Mononuclear cell (primary cell): ENCODE measurements around the gene LRRC3C. TPM values are rescaled to one million over a fixed set of nuclear protein-coding genes. Genes with fewer than 3 reads are reported as not detected.

Experiments
- H3K27me3 ChIP-seq: 2 replicates; pipeline ENCODE4 v1.6.0; 2011; ENCODE audit warnings: low read length, control low read depth; ENCODE audit not compliant: insufficient read depth
- H3K4me1 ChIP-seq: 2 replicates; pipeline ENCODE4 v1.5.1; 2011; ENCODE audit warnings: mild to moderate bottlenecking, low read length, control low read depth; ENCODE audit not compliant: insufficient read depth
- H3K4me3 ChIP-seq: 2 replicates; pipeline ENCODE4 v1.5.1; 2011; ENCODE audit warnings: mild to moderate bottlenecking, low read length, moderate library complexity
- H3K9me3 ChIP-seq: 2 replicates; pipeline ENCODE4 v1.5.1; 2011; ENCODE audit warnings: low read depth, mild to moderate bottlenecking, control low read depth, low read length
- total RNA-seq: library from RNA; depleted of rRNA; stranded (reverse); fragments of >200 nt; gene quantifications from one replicate; pipeline ENCODE4 v1.2.3, GENCODE V29; 2012

Gene LRRC3C
- total RNA-seq, 1 donor: not detected

- no peaks in the 10 kb centered on the region for H3K27me3 ChIP-seq
- peak overlapping the region; percentile 32 for H3K4me3 ChIP-seq
- H3K4me1 ChIP-seq: peaks cover 15% of the 10 kb centered on the region
- no peaks in the 10 kb centered on the region for H3K9me3 ChIP-seq
These were observed 24.6 kb downstream of the LRRC3C start for GRCh38 chr17:39951924-39952679.

- Histone ChIP-seq H3K27me3 (no peaks in the 10 kb centered on the region), H3K4me3 (peak overlapping the region; percentile 32), H3K4me1 (peaks cover 15% of the 10 kb centered on the region), H3K9me3 (no peaks in the 10 kb centered on the region)
These were observed 25.3 kb downstream of the LRRC3C start for GRCh38 chr17:39952680-39953470.

GRCh38 chr17:39953471-39953888 is 25.9 kb downstream of the LRRC3C start:
- peaks cover 15% of the 10 kb centered on the region for H3K4me1 ChIP-seq
- H3K27me3 ChIP-seq: no peaks in the 10 kb centered on the region
- peak overlapping the region; percentile 31 for H3K4me3 ChIP-seq
- no peaks in the 10 kb centered on the region for H3K9me3 ChIP-seq

GRCh38 chr17:39954876-39955275 is 27.3 kb downstream of the LRRC3C start:
- Histone ChIP-seq H3K9me3 (no peaks in the 10 kb centered on the region), H3K4me3 (no peak overlapping the region), H3K4me1 (peaks cover 20% of the 10 kb centered on the region), H3K27me3 (no peaks in the 10 kb centered on the region)

- Histone ChIP-seq H3K4me3 (no peak overlapping the region), H3K4me1 (peaks cover 20% of the 10 kb centered on the region), H3K9me3 (no peaks in the 10 kb centered on the region), H3K27me3 (no peaks in the 10 kb centered on the region)
These were observed 28.2 kb downstream of the LRRC3C start for GRCh38 chr17:39955726-39956225.

GRCh38 chr17:39960524-39961041 is 33.1 kb downstream of the LRRC3C start:
- H3K4me3 ChIP-seq: no peak overlapping the region
- no peaks in the 10 kb centered on the region for H3K27me3 ChIP-seq
- H3K9me3 ChIP-seq: no peaks in the 10 kb centered on the region
- H3K4me1 ChIP-seq: peaks cover 18% of the 10 kb centered on the region

GRCh38 chr17:39962642-39963220 is 35.2 kb downstream of the LRRC3C start, which contains the start of gene GSDMA:
GSDMA (plus strand) TSS chr17:39963004; CDS start chr17:39965688, 2,684 bp downstream.
- Histone ChIP-seq H3K4me3 (no peak within 1 kb of the TSS), H3K4me1 (peaks cover 28% of the 10 kb centered on the region)

GRCh38 chr17:39963829-39964228 is 36.3 kb downstream of the LRRC3C start:
- Histone ChIP-seq H3K4me1 (peaks cover 37% of the 10 kb centered on the region), H3K27me3 (no peaks in the 10 kb centered on the region), H3K4me3 (no peak overlapping the region), H3K9me3 (no peaks in the 10 kb centered on the region)

More at GRCh38 chr17:39962642-39963220, 35.2 kb downstream of the LRRC3C start, which contains the start of gene GSDMA:
- Histone ChIP-seq H3K9me3 (no peaks in the 10 kb centered on the region), H3K27me3 (no peaks in the 10 kb centered on the region)

- Histone ChIP-seq H3K4me1 (peaks cover 33% of the 10 kb centered on the region), H3K9me3 (no peaks in the 10 kb centered on the region), H3K4me3 (no peak overlapping the region), H3K27me3 (no peaks in the 10 kb centered on the region)
These were observed 37.6 kb downstream of the LRRC3C start for GRCh38 chr17:39965017-39965699.

- Histone ChIP-seq H3K4me3 (no peak overlapping the region), H3K9me3 (no peaks in the 10 kb centered on the region), H3K4me1 (peaks cover 36% of the 10 kb centered on the region), H3K27me3 (no peaks in the 10 kb centered on the region)
These were observed 39.2 kb downstream of the LRRC3C start for GRCh38 chr17:39966771-39967170.

GRCh38 chr17:39968761-39969160 is 41.2 kb downstream of the LRRC3C start:
- Histone ChIP-seq H3K9me3 (no peaks in the 10 kb centered on the region), H3K4me3 (no peak overlapping the region), H3K27me3 (no peaks in the 10 kb centered on the region), H3K4me1 (peaks cover 36% of the 10 kb centered on the region)

GRCh38 chr17:39969375-39969774 is 41.8 kb downstream of the LRRC3C start:
- Histone ChIP-seq H3K4me1 (peaks cover 34% of the 10 kb centered on the region), H3K27me3 (no peaks in the 10 kb centered on the region), H3K9me3 (no peaks in the 10 kb centered on the region), H3K4me3 (no peak overlapping the region)

GRCh38 chr17:39970157-39970692 is 42.7 kb downstream of the LRRC3C start:
- Histone ChIP-seq H3K4me1 (peaks cover 34% of the 10 kb centered on the region), H3K4me3 (no peak overlapping the region), H3K9me3 (no peaks in the 10 kb centered on the region), H3K27me3 (no peaks in the 10 kb centered on the region)

- Histone ChIP-seq H3K9me3 (no peaks in the 10 kb centered on the region), H3K27me3 (no peaks in the 10 kb centered on the region), H3K4me1 (peaks cover 34% of the 10 kb centered on the region), H3K4me3 (no peak overlapping the region)
These were observed 43.6 kb downstream of the LRRC3C start for GRCh38 chr17:39971076-39971603.
